Panc1 (cell line): ENCODE results near the gene ZNF23. TPM values are rescaled to one million over a fixed set of nuclear protein-coding genes. Genes with fewer than 3 reads are reported as not detected.

ENCODE experiments used
- ATAC-seq: fragments of 200-7000 bp; cut with Tn5 transposase; 2 replicates; pipeline ENCODE4 v1.9.1; 2020; ENCODE audit warnings: mild to moderate bottlenecking, moderate library complexity
- BruUV-seq: library from RNA; stranded (reverse); fragments of 400-500 nt; replicated peaks from 2 replicates; lab custom pipeline; 2021; lab: Mats Ljungman, UMichigan
- CTCF ChIA-PET: fragments of 300-600 bp; sonication (Branson Sonifier 250); formaldehyde crosslinking; loops from one replicate; lab custom pipeline; 2022; ENCODE audit warnings: antibody characterized with exemption; lab: Charles Lee
- POLR2A ChIA-PET: fragments of 300-600 bp; sonication (Branson Sonifier 250); formaldehyde crosslinking; loops from one replicate; lab custom pipeline; 2022; ENCODE audit warnings: antibody characterized with exemption; lab: Charles Lee
- DNase-seq: peaks from one replicate; pipeline ENCODE4 v3.0.0-alpha.2; 2010; ENCODE audit warnings: low read depth, low spot score
- H3K27ac ChIP-seq: 2 replicates; pipeline ENCODE4 v1.5.1; 2011; ENCODE audit warnings: mild to moderate bottlenecking, low read length, inconsistent platforms
- H3K27me3 ChIP-seq: fragments of 200-500 bp; sonication (Bioruptor generic); 2 replicates; pipeline ENCODE4 v1.6.0; 2014; ENCODE audit warnings: low read length, inconsistent platforms; ENCODE audit not compliant: control insufficient read depth, insufficient read depth
- H3K36me3 ChIP-seq: fragments of 200-500 bp; sonication (Bioruptor generic); 2 replicates; pipeline ENCODE4 v1.5.1; 2014; ENCODE audit warnings: inconsistent platforms, mild to moderate bottlenecking, low read length, moderate library complexity; ENCODE audit not compliant: control insufficient read depth, insufficient read depth
- H3K4me1 ChIP-seq: 2 replicates; pipeline ENCODE4 v1.5.1; 2011; ENCODE audit warnings: inconsistent platforms, mild to moderate bottlenecking, low read length, moderate library complexity; ENCODE audit not compliant: control insufficient read depth, insufficient read depth
- H3K4me3 ChIP-seq, 2 experiments: 2 replicates each; pipeline ENCODE4 v1.5.1; 2011 to 2012; ENCODE audit warnings: low read depth in 2 of 2, low read length in 2 of 2, mild to moderate bottlenecking in 2 of 2, inconsistent platforms in 1 of 2, moderate library complexity in 1 of 2
- H3K9me3 ChIP-seq: fragments of 200-500 bp; sonication (Bioruptor generic); 2 replicates; pipeline ENCODE4 v1.5.1; 2014; ENCODE audit warnings: low read depth, mild to moderate bottlenecking, inconsistent platforms, low read length, moderate library complexity; ENCODE audit not compliant: control insufficient read depth, insufficient read depth
- CTCF ChIP-seq: fragments of 450-650 bp; IDR thresholded peaks from 2 replicates; pipeline ENCODE4 v1.5.1; 2017; ENCODE audit warnings: mild to moderate bottlenecking
- POLR2AphosphoS5 ChIP-seq: IDR thresholded peaks from 2 replicates; pipeline ENCODE4 v1.6.1; 2012; ENCODE audit warnings: mild to moderate bottlenecking, low read depth, low read length, moderate library complexity
- REST ChIP-seq, 2 experiments: IDR thresholded peaks; 2 replicates each; pipeline ENCODE4 v1.6.1; 2011 to 2012; ENCODE audit warnings: low read depth in 2 of 2, control low read depth in 1 of 2, low read length in 1 of 2, mild to moderate bottlenecking in 1 of 2, moderate library complexity in 1 of 2; ENCODE audit not compliant: insufficient read depth in 1 of 2
- SIN3A ChIP-seq: IDR thresholded peaks from 2 replicates; pipeline ENCODE4 v1.6.1; 2012; ENCODE audit warnings: low read depth, mild to moderate bottlenecking, low read length, moderate library complexity, borderline replicate concordance; ENCODE audit not compliant: insufficient read depth
- TCF7L2 ChIP-seq: IDR thresholded peaks from 2 replicates; pipeline ENCODE4 v1.6.1; 2011; ENCODE audit warnings: mild to moderate bottlenecking, low read depth, low read length, inconsistent platforms
- in situ Hi-C: cut with HindIII; loops from 2 replicates; pipeline ENCODE4 v1.10.0; 2016; ENCODE audit warnings: low sequenced_read_pairs, low pct_unique_long_range_greater_than_20kb
- intact Hi-C: fragments of 100-400 bp; cut with micrococcal nuclease; formaldehyde crosslinking; loops from one replicate; pipeline ENCODE4 v1.10.0; 2022; ENCODE audit not compliant: unreplicated experiment
- total RNA-seq: library from RNA; stranded (reverse); gene quantifications from one replicate; pipeline ENCODE4 v1.2.1, GENCODE V29; 2021; ENCODE audit not compliant: unreplicated experiment

The ZNF23 gene
- total RNA-seq, 1 experiment from 2014 or later = 5.2 TPM

GRCh38 chr16:71410146-71410545 is 51.9 kb downstream of the ZNF23 start:
- TF ChIP-seq REST (IDR thresholded peaks at IDR 0.05; ENCODE audit: insufficient read depth in 1 of 2, low read depth in 2 of 2, low read length in 1 of 2) = no peak
- no peak for TF ChIP-seq CTCF
- no peak for TF ChIP-seq POLR2AphosphoS5
- TF ChIP-seq SIN3A = no peak
- no peak for TF ChIP-seq TCF7L2
- Histone ChIP-seq H3K27me3 (no peaks in the 10 kb centered on the region; the same call in 1 of the 2 replicates), H3K4me3 (no peak overlapping the region), H3K36me3 (no peaks in the 10 kb centered on the region), H3K27ac (no peak overlapping the region), H3K4me1 (no peaks in the 10 kb centered on the region; the same call in 1 of the 2 replicates), H3K9me3 (no peaks in the 10 kb centered on the region)
- BruUV-seq = no TSS peak
- no peak for ATAC-seq
- in situ Hi-C loops (no loop called here), intact Hi-C loops (loop anchor here (5.0 kb wide), 1 partner anchor 132 kb away; no protein-coding TSS in a partner anchor)
- DNase-seq = no peak
- ChIA-PET CTCF (interaction anchor here (0.7 kb wide), 1 partner anchor 603 kb away, joined by 3 read pairs; no protein-coding TSS in a partner anchor), POLR2A (no interaction called here)

- Histone ChIP-seq H3K27ac (no peak overlapping the region), H3K9me3 (no peaks in the 10 kb centered on the region), H3K4me1 (no peaks in the 10 kb centered on the region; the same call in 1 of the 2 replicates), H3K27me3 (no peaks in the 10 kb centered on the region; the same call in 1 of the 2 replicates), H3K36me3 (no peaks in the 10 kb centered on the region), H3K4me3 (no peak overlapping the region)
- POLR2A ChIA-PET = interaction anchor here (0.7 kb wide), 1 partner anchor 202 kb away, joined by 3 read pairs; no protein-coding TSS in a partner anchor
- CTCF ChIA-PET = no interaction called here
- in situ Hi-C loops = no loop called here
- ATAC-seq = no peak
- no peak for DNase-seq
- intact Hi-C loops = no loop called here
- TF ChIP-seq TCF7L2 = no peak
- TF ChIP-seq POLR2AphosphoS5 = no peak
- no peak for TF ChIP-seq SIN3A
- no peak for TF ChIP-seq CTCF
- TF ChIP-seq REST (IDR thresholded peaks at IDR 0.05; ENCODE audit: insufficient read depth in 1 of 2, low read depth in 2 of 2, low read length in 1 of 2) = no peak
- no TSS peak for BruUV-seq
Observed at GRCh38 chr16:71409011-71409775, 52.9 kb downstream of the ZNF23 start.
